Left hindlimb (tissue), 1 donor: ENCODE results near the gene CDH11.

Experiments used
- DNase-seq: peaks from one replicate; pipeline ENCODE4 v3.0.0-alpha.2; 2018

CDH11 gene

GRCh38 chr16:65121870-65122723 lies at the start of gene CDH11:
Gene CDH11 (minus strand): TSS chr16:65122063. CDS start chr16:65004869, 117,194 bp downstream.
- peak; percentile 93 for DNase-seq

GRCh38 chr16:65154321-65154720 lies 32.5 kb upstream of the CDH11 start:
- DNase-seq, result no peak

- DNase-seq, result no peak
Measured at GRCh38 chr16:65153365-65154105, 31.7 kb upstream of the CDH11 start.

GRCh38 chr16:65148804-65149203 lies 26.9 kb upstream of the CDH11 start:
- no peak for DNase-seq

- DNase-seq, result no peak
Measured at GRCh38 chr16:65142276-65142675, 20.4 kb upstream of the CDH11 start.

- no peak for DNase-seq
Measured at GRCh38 chr16:65136681-65137080, 14.8 kb upstream of the CDH11 start.

GRCh38 chr16:65126845-65127624 lies 5.2 kb upstream of the CDH11 start:
- no peak for DNase-seq

- DNase-seq, result no peak
Measured at GRCh38 chr16:65125871-65126270, 4.0 kb upstream of the CDH11 start.

- DNase-seq, result no peak
Measured at GRCh38 chr16:65125322-65125721, 3.5 kb upstream of the CDH11 start.

GRCh38 chr16:65124596-65124995 lies 2.7 kb upstream of the CDH11 start:
- no peak for DNase-seq

- DNase-seq, result no peak
Measured at GRCh38 chr16:65124212-65124548, 2.3 kb upstream of the CDH11 start.

- DNase-seq, result peak; percentile 70
Measured at GRCh38 chr16:65123396-65124211, 1.7 kb upstream of the CDH11 start.

- peak; percentile 90 for DNase-seq
Measured at GRCh38 chr16:65122724-65123395, 997 bp upstream of the CDH11 start.

GRCh38 chr16:65120831-65121721 lies 787 bp downstream of the CDH11 start:
- peak; percentile 64 for DNase-seq

GRCh38 chr16:65120461-65120830 lies 1.4 kb downstream of the CDH11 start:
- no peak for DNase-seq

- DNase-seq, result peak; percentile 60
Measured at GRCh38 chr16:65119901-65120401, 1.9 kb downstream of the CDH11 start.

GRCh38 chr16:65119435-65119834 lies 2.4 kb downstream of the CDH11 start:
- no peak for DNase-seq

GRCh38 chr16:65118871-65119270 lies 3.0 kb downstream of the CDH11 start:
- DNase-seq, result no peak

GRCh38 chr16:65117811-65118448 lies 3.9 kb downstream of the CDH11 start:
- DNase-seq, result peak; percentile 87

GRCh38 chr16:65116818-65117430 lies 4.9 kb downstream of the CDH11 start:
- DNase-seq, result no peak
